Caco-2 (cell line): ENCODE data around the gene ABCB8. TPM values are rescaled to one million over a fixed set of nuclear protein-coding genes. Genes with fewer than 3 reads are reported as not detected.

ENCODE experiments used
- BruUV-seq: library from RNA; stranded (reverse); fragments of 400-500 nt; replicated peaks from 2 replicates; lab custom pipeline; 2021; lab: Mats Ljungman, UMichigan
- CTCF ChIA-PET: fragments of 300-600 bp; sonication (Branson Sonifier 250); formaldehyde crosslinking; loops from one replicate; lab custom pipeline; 2022; ENCODE audit warnings: antibody characterized with exemption; lab: Charles Lee
- POLR2A ChIA-PET: fragments of 300-600 bp; sonication (Branson Sonifier 250); formaldehyde crosslinking; loops from one replicate; lab custom pipeline; 2022; ENCODE audit warnings: antibody characterized with exemption; lab: Charles Lee
- DNase-seq, 2 experiments: peaks; one replicate each; pipeline versions ENCODE4 v3.0.0 to v3.0.0-alpha.2; 2020 to 2022
- H3K27me3 ChIP-seq: replicated peaks from 2 replicates; pipeline ENCODE4 v1.6.0; 2011; ENCODE audit warnings: low read length; ENCODE audit not compliant: control insufficient read depth, insufficient read depth
- H3K36me3 ChIP-seq: 2 replicates; pipeline ENCODE4 v1.5.1; 2011; ENCODE audit warnings: low read length; ENCODE audit not compliant: control insufficient read depth, insufficient read depth
- H3K4me1 ChIP-seq: fragments of 250-450 bp; sonication (Bioruptor Pico); 2 replicates; pipeline ENCODE4 v1.5.1; 2020; ENCODE audit warnings: mild to moderate bottlenecking
- H3K4me3 ChIP-seq: 2 replicates; pipeline ENCODE4 v1.5.1; 2011; ENCODE audit warnings: low read depth, mild to moderate bottlenecking, control low read depth, low read length
- H3K9me3 ChIP-seq: fragments of 250-450 bp; sonication (Bioruptor Pico); 2 replicates; pipeline ENCODE4 v1.5.1; 2020; ENCODE audit warnings: mild to moderate bottlenecking, moderate library complexity
- H3K27ac Mint-ChIP-seq: one replicate; pipeline ENCODE4 v1.8.0; 2022; ENCODE audit warnings: mixed read lengths; ENCODE audit not compliant: unreplicated experiment
- H3K27me3 Mint-ChIP-seq: one replicate; pipeline ENCODE4 v1.8.0; 2022; ENCODE audit warnings: mixed read lengths; ENCODE audit not compliant: insufficient read depth, unreplicated experiment
- H3K36me3 Mint-ChIP-seq: one replicate; pipeline ENCODE4 v1.8.0; 2022; ENCODE audit warnings: mild to moderate bottlenecking, mixed read lengths; ENCODE audit not compliant: insufficient read depth, unreplicated experiment
- H3K4me1 Mint-ChIP-seq: one replicate; pipeline ENCODE4 v1.8.0; 2022; ENCODE audit warnings: low read depth, mixed read lengths; ENCODE audit not compliant: unreplicated experiment
- H3K4me3 Mint-ChIP-seq: one replicate; pipeline ENCODE4 v1.8.0; 2022; ENCODE audit warnings: mild to moderate bottlenecking, moderate library complexity, mixed read lengths; ENCODE audit not compliant: unreplicated experiment
- H3K9me3 Mint-ChIP-seq: one replicate; pipeline ENCODE4 v1.8.0; 2022; ENCODE audit warnings: mixed read lengths; ENCODE audit not compliant: unreplicated experiment
- intact Hi-C: fragments of 100-400 bp; cut with micrococcal nuclease; formaldehyde crosslinking; loops from one replicate; pipeline ENCODE4 v1.10.0; 2022; ENCODE audit not compliant: unreplicated experiment
- total RNA-seq: library from RNA; stranded (reverse); gene quantifications from 2 replicates; pipeline ENCODE4 v1.2.3, GENCODE V29; 2022
- TF ChIP-seq, protein P1 (sequence below), 2 experiments: fragments of 200-600 bp in 1 of 2; IDR thresholded peaks; 1 replicate in 1 of 2; 2 replicates in 1 of 2; pipeline versions ENCODE4 v1.5.1 to v1.8.0; 2011 to 2022; ENCODE audit warnings: antibody characterized with exemption in 1 of 2, control low read depth in 1 of 2, inconsistent platforms in 1 of 2, low read depth in 1 of 2, low read length in 1 of 2, mild to moderate bottlenecking in 1 of 2, moderate library complexity in 1 of 2; ENCODE audit not compliant: insufficient read depth in 1 of 2, severe bottlenecking in 1 of 2, unreplicated experiment in 1 of 2

Gene ABCB8
- total RNA-seq, 1 experiment from 2014 or later, result 30.8 TPM

DNA sequence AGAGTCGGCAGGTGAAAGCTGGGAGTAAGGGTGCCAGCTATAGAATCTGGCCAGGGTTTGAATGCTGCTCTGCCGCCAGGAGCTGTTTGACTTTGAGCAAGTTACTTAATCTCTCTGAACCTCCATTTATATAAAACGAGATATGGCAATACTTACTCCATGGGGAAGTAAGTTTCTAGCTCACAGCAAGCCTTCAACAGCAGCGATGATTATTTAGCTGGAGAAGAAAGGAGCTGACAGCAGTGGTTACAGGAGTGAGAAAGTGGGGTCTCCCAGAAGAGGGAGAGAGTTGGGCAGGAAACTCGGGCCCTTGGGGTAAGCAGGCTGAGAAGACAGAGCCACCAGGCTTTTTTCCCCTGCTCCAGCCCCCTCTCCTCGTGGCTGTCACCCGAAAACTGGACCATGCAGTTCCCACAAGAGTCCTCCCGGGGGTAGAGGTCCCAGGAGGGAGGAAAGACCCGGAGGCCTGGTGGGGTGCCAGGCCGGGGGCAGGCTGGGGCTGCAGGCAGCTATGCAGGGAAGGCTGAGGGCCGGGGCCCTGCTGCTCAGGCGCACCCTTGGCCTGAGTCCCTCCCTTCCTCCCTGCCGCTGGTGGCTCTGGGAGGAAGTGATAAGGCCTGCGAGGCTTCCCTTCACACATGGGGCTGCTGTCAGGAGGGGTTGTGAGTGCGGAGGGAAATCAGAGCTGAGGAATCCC is 34.0 kb upstream of the ABCB8 start:
- ChIA-PET CTCF (interaction anchor here (1.0 to 2.0 kb wide), 3 partner anchors 8 to 31 kb away, joined by 3 to 5 read pairs (median 3); no protein-coding TSS in a partner anchor), POLR2A (no interaction called here)
- Mint-ChIP-seq H3K4me3 (no peak overlapping the region), H3K4me1 (no peaks in the 10 kb centered on the region), H3K27ac (no peak overlapping the region), H3K9me3 (peaks cover 19% of the 10 kb centered on the region), H3K27me3 (no peaks in the 10 kb centered on the region), H3K36me3 (no peaks in the 10 kb centered on the region)
- no peaks in the 10 kb centered on the region for H3K27me3 ChIP-seq
- H3K4me1 ChIP-seq, result no peaks in the 10 kb centered on the region
- BruUV-seq, result no TSS peak
- no peaks in the 10 kb centered on the region for H3K36me3 ChIP-seq
- no peak for DNase-seq
- peaks cover 14% of the 10 kb centered on the region for H3K9me3 ChIP-seq
- intact Hi-C loops, result no loop called here
- TF ChIP-seq, protein P1, sequence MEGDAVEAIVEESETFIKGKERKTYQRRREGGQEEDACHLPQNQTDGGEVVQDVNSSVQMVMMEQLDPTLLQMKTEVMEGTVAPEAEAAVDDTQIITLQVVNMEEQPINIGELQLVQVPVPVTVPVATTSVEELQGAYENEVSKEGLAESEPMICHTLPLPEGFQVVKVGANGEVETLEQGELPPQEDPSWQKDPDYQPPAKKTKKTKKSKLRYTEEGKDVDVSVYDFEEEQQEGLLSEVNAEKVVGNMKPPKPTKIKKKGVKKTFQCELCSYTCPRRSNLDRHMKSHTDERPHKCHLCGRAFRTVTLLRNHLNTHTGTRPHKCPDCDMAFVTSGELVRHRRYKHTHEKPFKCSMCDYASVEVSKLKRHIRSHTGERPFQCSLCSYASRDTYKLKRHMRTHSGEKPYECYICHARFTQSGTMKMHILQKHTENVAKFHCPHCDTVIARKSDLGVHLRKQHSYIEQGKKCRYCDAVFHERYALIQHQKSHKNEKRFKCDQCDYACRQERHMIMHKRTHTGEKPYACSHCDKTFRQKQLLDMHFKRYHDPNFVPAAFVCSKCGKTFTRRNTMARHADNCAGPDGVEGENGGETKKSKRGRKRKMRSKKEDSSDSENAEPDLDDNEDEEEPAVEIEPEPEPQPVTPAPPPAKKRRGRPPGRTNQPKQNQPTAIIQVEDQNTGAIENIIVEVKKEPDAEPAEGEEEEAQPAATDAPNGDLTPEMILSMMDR (IDR thresholded peaks at IDR 0.05; ENCODE audit: insufficient read depth in 1 of 2, low read depth in 1 of 2, low read length in 1 of 2, severe bottlenecking in 1 of 2, unreplicated experiment in 1 of 2), result no peak
- H3K4me3 ChIP-seq, result no peak overlapping the region

DNA sequence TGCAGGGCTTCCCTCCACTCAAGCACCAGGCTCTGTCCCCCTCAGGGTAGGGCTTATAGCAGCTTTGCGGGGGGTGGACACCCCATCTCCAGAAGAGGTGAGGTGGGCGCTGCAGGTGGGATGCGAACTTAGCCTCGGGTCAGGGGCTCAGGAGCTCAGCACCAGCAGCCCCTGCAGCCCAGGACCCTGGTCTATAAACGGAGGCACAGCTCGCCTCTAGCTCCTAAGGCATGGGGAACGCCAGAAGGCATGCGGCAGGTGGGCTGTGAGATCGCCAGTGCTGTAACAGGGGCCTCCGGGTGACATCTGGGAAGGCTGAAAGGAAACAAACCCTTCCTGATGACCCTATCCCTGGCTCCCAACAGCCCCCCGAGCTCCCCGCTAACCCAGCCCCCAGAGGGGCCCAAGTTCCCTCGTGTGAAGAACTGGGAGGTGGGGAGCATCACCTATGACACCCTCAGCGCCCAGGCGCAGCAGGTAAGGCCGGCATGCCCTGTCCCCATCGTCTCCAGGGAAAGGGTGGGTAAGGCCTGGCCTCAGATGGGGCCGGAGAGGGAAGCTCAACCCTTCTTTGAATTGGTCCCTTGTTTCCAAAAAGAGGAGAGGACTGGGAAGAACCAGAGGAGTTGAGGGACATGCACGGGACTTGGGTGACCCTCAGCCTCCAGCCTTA is 33.3 kb upstream of the ABCB8 start:
- ChIA-PET CTCF (interaction anchor here (1.0 to 2.0 kb wide), 3 partner anchors 9 to 32 kb away, joined by 3 to 5 read pairs (median 3); no protein-coding TSS in a partner anchor), POLR2A (no interaction called here)
- no peaks in the 10 kb centered on the region for H3K4me1 ChIP-seq
- Mint-ChIP-seq H3K27ac (no peak overlapping the region), H3K36me3 (no peaks in the 10 kb centered on the region), H3K4me1 (no peaks in the 10 kb centered on the region), H3K4me3 (no peak overlapping the region), H3K27me3 (no peaks in the 10 kb centered on the region), H3K9me3 (peaks cover 17% of the 10 kb centered on the region)
- H3K4me3 ChIP-seq, result no peak overlapping the region
- TF ChIP-seq, protein P1 (IDR thresholded peaks at IDR 0.05; ENCODE audit: insufficient read depth in 1 of 2, low read depth in 1 of 2, low read length in 1 of 2, severe bottlenecking in 1 of 2, unreplicated experiment in 1 of 2), result no peak
- no peaks in the 10 kb centered on the region for H3K36me3 ChIP-seq
- no peak for DNase-seq
- intact Hi-C loops, result no loop called here
- H3K9me3 ChIP-seq, result peaks cover 12% of the 10 kb centered on the region
- no peaks in the 10 kb centered on the region for H3K27me3 ChIP-seq
- BruUV-seq, result no TSS peak

DNA sequence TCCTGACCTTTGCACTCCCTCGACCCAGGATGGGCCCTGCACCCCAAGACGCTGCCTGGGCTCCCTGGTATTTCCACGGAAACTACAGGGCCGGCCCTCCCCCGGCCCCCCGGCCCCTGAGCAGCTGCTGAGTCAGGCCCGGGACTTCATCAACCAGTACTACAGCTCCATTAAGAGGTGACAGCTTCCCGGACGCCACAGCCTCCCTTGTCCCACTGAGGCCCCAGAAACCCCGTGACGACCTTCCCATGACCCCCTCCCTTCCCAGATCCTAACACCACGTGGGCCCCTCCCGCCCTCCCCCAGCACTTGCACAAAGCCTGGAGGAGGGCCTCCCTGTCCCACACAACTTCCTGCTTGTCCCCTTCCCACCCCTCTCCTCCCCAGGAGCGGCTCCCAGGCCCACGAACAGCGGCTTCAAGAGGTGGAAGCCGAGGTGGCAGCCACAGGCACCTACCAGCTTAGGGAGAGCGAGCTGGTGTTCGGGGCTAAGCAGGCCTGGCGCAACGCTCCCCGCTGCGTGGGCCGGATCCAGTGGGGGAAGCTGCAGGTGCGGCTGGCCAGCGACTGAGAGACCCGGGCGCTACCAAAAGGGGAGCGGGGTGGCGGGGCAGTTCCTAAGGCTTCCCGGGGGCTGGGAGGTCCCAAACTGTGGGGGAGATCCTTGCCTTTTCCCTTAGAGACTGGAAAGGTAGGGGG is 31.7 kb upstream of the ABCB8 start:
- no peaks in the 10 kb centered on the region for H3K27me3 Mint-ChIP-seq
- H3K27me3 ChIP-seq, result no peaks in the 10 kb centered on the region
- POLR2A ChIA-PET, result no interaction called here
- CTCF ChIA-PET, result no interaction called here
- TF ChIP-seq, protein P1 (IDR thresholded peaks at IDR 0.05; ENCODE audit: insufficient read depth in 1 of 2, low read depth in 1 of 2, low read length in 1 of 2, severe bottlenecking in 1 of 2, unreplicated experiment in 1 of 2), result no peak
- intact Hi-C loops, result no loop called here
- H3K4me1 ChIP-seq, result no peaks in the 10 kb centered on the region
- H3K27ac Mint-ChIP-seq, result no peak overlapping the region
- H3K9me3 Mint-ChIP-seq, result peaks cover 1% of the 10 kb centered on the region
- no peak for DNase-seq
- H3K36me3 ChIP-seq, result no peaks in the 10 kb centered on the region
- H3K36me3 Mint-ChIP-seq, result no peaks in the 10 kb centered on the region
- H3K9me3 ChIP-seq, result no peaks in the 10 kb centered on the region; the same call in 1 of the 2 replicates
- H3K4me1 Mint-ChIP-seq, result no peaks in the 10 kb centered on the region
- H3K4me3 ChIP-seq, result no peak overlapping the region
- BruUV-seq, result no TSS peak
- H3K4me3 Mint-ChIP-seq, result no peak overlapping the region
